Adipose tissue (tissue), 3 donors: ENCODE data around the gene HSPA1B. TPM values are rescaled to one million over a fixed set of nuclear protein-coding genes. Genes with fewer than 3 reads are reported as not detected.
"Not testable (repeated sequence)": the region's sequence is repeated elsewhere in the genome, so short reads cannot be mapped to it uniquely, and the experiment has no call there.

Source experiments
- H3K27ac ChIP-seq: one replicate; pipeline ENCODE4 v1.5.1; 2013; ENCODE audit warnings: low read depth, low read length
- WGBS, 3 donors: extraction: QIAGEN DNeasy Blood & Tissue Kit; methylation state at CpG; one replicate each; pipeline ENCODE4 v1.1.7; 2013; 5-methylcytosine and 5-hydroxymethylcytosine counted together
- polyA plus RNA-seq, 3 donors: library from polyadenylated mRNA; stranded (reverse); fragments of 200-250 nt; gene quantifications; one replicate each; pipeline ENCODE4 v1.2.3, GENCODE V29; 2013
- donor health status: healthy with polysubstance abuse.
- donor health status: Bipolar disorder and iron deficiency.
- donor health status: healthy.

Gene HSPA1B
- polyA plus RNA-seq, 3 donors = 40.9 to 501 (median 47.1) TPM

- WGBS, 3 donors = 89 to 93% (median 90%) methylated on average over 9 of the region's 9 CpGs
- no peak overlapping the region for H3K27ac ChIP-seq
These were observed 14.5 kb downstream of the HSPA1B start for GRCh38 chr6:31842053-31842452.

- WGBS, 3 donors = 87 to 98% (median 94%) methylated on average over 3 of the region's 3 CpGs
- no peak overlapping the region for H3K27ac ChIP-seq
These were observed 17.0 kb downstream of the HSPA1B start for GRCh38 chr6:31844507-31844906.

DNA sequence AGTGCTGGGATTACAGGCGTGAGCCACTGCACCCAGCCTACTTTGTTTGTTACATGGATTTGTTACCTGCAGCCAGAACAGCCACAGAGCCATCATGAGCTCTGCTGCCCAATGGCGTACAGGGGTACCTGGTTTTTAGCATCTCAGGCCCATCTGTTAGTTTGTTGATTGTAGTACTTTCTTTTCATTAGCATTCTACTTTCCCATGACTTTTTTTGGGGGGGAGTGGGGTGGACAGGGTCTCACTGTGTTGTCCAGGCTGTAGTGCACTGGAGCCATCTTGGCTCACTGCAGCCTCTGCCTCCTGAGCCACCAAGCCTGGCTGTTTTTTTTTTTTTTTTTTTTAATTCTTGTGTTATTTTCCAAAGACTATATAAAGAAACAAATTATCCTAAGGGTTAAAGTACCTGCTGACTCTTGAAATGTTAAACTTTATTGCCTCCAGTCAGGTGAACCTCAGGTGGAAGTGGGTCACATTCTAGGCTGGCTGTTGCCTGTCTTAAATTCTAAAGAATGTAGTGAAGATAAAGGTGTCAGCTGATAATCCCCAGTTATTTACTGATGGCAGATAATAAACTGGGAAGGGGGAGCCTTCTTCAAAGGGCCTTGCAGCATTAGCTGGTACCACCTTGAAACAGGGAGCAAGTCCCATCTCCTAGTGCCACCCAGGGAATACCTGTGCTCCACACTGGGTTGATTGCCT, 19.9 kb downstream of the HSPA1B start:
- no peak overlapping the region for H3K27ac ChIP-seq
- WGBS, 3 donors = 86 to 95% (median 95%) methylated on average over 2 of the region's 2 CpGs

GRCh38 chr6:31850765-31851484, 23.4 kb downstream of the HSPA1B start:
- 97 to 100% (median 98%) methylated on average over 2 of the region's 2 CpGs for WGBS, 3 donors
- no peak overlapping the region for H3K27ac ChIP-seq

- no peak overlapping the region for H3K27ac ChIP-seq
- 26 to 91% (median 88%) methylated on average over 2 of the region's 2 CpGs for WGBS, 3 donors
These were observed 23.9 kb downstream of the HSPA1B start for GRCh38 chr6:31851485-31851832.

DNA sequence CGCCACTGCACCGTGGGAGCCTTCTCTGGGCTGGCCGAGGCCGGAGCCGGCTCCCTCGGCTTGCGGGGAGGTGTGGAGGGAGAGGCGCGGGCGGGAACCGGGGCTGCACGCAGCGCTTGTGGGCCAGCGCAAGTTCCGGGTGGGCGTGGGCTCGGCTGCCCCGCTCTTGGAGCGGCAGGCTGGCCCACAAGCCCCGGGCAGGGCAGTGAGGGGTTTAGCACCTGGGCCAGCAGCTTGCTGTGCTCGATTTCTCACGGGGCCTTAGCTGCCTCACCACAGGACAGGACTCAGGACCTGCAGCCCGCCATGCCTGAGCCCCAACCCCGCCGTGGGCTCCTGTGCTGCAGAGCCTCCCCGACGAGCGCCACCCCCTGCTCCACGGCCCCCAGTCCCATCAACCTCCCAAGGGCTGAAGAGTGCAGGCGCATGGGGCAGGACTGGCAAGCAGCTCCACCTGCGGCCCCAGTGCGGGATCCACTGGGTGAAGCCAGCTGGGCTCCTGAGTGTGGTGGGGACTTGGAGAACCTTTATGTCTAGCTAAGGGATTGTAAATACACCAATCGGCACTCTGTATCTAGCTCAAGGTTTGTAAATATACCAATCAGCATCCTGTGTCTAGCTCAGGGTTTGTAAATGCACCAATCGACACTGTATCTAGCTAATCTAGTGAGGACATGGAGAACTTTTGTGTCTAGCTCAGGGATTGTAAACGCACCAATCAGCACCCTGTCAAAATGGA, 24.6 kb downstream of the HSPA1B start:
- WGBS, 3 donors = 87 to 96% (median 88%) methylated on average over 33 to 35 of the region's 35 CpGs
- H3K27ac ChIP-seq = not testable (repeated sequence)

GRCh38 chr6:31857774-31858173, 30.2 kb downstream of the HSPA1B start:
- WGBS, 3 donors = 88 to 94% (median 92%) methylated on average over 8 of the region's 8 CpGs

GRCh38 chr6:31858707-31859106, 31.2 kb downstream of the HSPA1B start:
- WGBS, 3 donors = 93 to 97% (median 94%) methylated on average over 8 of the region's 8 CpGs
- no peak overlapping the region for H3K27ac ChIP-seq

More at GRCh38 chr6:31857774-31858173, 30.2 kb downstream of the HSPA1B start:
- H3K27ac ChIP-seq = not testable (repeated sequence)

DNA sequence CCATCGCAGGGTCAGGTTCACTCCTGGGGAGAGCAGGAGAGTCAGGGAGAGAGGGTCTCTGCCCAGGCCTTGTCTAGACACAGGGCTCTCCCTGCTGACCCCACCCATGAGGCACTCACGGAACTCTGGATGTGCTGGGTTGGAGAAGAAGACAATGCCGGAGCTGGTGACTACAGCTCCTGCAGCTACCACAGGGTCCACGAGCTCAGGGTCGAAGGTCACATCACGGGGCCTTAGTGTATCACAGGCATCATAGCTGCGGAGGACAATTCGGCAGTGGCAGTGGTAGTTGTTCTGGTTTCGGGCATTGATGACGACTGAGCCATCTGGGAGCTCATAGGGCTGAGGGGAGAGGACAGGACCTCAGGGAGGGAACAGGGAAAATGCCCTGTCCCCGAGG, 32.4 kb downstream of the HSPA1B start:
- WGBS, 3 donors = 86 to 93% (median 90%) methylated on average over 11 of the region's 11 CpGs

DNA sequence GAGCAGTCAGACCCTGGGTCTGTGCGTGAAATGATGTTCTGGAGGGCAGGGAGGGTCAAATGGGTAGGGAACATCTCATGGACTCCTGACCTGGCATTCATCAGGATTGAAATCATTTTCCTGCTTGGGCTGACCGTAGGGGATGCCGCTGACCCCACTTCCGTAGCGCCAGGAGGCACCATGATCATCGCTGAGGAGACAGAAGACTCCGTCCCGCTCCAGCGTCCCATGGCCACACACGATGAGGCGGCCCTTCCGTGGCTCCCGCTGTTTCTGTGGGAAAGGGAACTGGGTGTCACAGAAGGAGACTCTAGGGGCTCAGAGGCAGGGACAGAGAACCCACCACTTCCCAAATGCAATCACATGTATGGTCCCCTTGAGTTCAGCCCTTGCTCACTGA, 32.8 kb downstream of the HSPA1B start:
- H3K27ac ChIP-seq = no peak overlapping the region
- WGBS, 3 donors = 93 to 95% (median 94%) methylated on average over 13 of the region's 13 CpGs

More for the DNA sequence above, 32.4 kb downstream of the HSPA1B start:
- H3K27ac ChIP-seq = no peak overlapping the region

DNA sequence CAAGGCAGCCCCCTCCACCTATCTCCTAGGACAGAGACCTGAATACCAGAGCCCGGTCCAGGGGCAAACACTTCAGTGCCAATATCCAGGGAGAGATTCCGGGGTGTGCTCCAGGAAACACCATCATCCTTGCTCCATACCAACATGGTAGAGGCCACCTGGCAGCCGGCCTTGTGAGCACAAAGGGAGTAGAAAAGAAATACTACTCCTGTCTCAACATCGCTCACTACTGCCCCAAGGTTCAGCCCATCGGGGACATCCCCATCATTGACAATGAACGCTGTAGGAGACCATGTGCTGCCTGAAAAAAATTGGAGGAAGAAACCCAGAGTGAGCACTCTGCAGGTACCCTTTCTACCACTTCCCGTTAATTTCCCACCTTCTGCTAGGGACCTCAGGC, 33.6 kb downstream of the HSPA1B start:
- 89 to 94% (median 93%) methylated on average over 7 of the region's 7 CpGs for WGBS, 3 donors
- H3K27ac ChIP-seq = no peak overlapping the region

DNA sequence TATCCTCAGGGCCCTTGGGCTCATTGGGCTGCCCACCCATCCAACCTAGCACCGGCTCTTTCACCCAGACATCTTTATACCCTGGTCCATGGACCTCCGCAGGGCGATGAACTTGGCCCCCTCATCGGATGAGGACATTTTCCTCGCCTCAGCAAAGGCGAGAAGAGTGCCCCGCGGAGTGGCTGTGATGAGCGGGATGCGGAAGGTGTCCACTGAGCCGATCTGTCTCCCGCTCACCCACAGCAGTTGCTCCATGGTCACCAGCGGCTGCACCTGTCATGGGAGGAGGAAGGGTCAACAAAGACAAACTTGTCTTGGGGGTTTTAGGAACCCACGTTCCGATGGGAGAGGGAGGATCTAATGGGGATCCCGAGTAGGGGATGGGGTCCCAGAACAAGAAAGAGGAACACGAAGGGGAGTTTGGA, 34.4 kb downstream of the HSPA1B start:
- WGBS, 3 donors = 30 to 42% (median 39%) methylated on average over 17 of the region's 17 CpGs
- H3K27ac ChIP-seq = no peak overlapping the region

- 0 to 1% (median 1%) methylated on average over 56 to 64 of the region's 64 CpGs for WGBS, 3 donors
- H3K27ac ChIP-seq = peak within 1 kb of the TSS; percentile 17
These were observed 35.1 kb downstream of the HSPA1B start, which contains the start of gene NEU1 for GRCh38 chr6:31862344-31863235. TSS of gene NEU1 (minus strand) at chr6:31862821. CDS start at chr6:31862776, 45 bp downstream.

DNA sequence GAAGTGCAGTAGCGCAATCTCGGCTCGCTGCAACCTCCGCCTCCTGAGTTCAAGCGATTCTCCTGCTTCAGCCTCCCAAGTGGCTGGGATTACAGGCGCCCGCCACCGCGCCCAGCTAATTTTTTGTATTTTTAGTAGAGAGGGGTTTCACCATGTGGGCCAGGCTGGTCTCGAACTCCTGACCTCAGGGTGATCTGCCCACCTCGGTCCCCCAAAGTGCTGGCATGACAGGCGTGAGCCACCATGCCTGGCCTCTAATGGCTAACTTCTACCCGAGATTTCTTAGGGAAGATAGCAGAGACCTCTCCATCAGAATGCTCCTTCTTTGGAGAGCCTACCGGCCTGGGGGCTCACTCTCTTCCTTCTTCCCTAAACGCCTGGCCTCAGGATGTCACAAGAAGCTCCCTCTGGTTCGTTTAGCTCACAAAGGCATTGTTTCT, 36.6 kb downstream of the HSPA1B start:
- 10 to 12% (median 11%) methylated on average over 16 of the region's 16 CpGs for WGBS, 3 donors
- not testable (repeated sequence) for H3K27ac ChIP-seq

GRCh38 chr6:31864818-31865204, 37.3 kb downstream of the HSPA1B start:
- WGBS, 3 donors = 84 to 87% (median 86%) methylated on average over 8 of the region's 8 CpGs
- no peak overlapping the region for H3K27ac ChIP-seq

- H3K27ac ChIP-seq = no peak overlapping the region
- 80 to 84% (median 81%) methylated on average over 21 of the region's 21 CpGs for WGBS, 3 donors
These were observed 37.9 kb downstream of the HSPA1B start for GRCh38 chr6:31865205-31866118.

DNA sequence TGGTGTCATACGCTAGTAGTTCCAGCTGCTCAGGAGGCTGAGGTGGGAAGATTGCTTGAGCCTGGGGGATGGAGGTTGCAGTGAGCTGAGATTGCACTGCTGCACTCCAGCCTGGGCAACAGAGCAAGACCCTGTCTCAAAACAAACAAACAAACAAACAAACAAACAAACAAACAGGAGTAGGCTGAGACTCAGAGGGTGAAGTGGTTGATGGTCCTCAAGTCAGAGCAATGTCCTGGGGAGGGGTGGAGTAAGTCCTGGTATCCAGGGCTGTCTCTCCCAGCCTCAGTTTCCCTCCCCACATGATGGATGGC, 41.1 kb downstream of the HSPA1B start:
- H3K27ac ChIP-seq = not testable (repeated sequence)
- WGBS, 3 donors = 85 to 100% (median 94%) methylated on average over 1 of the region's 1 CpG
